MM.1S (cell line): ENCODE results near the gene SLPI.

Experiments used
- EZH2 ChIP-seq: fragments of 300-600 bp; sonication (generic); optimal IDR thresholded peaks from 2 replicates; pipeline ENCODE3; 2017; ENCODE audit warnings: low read depth, mild to moderate bottlenecking, antibody characterized with exemption, low read length, mixed read lengths
- TF ChIP-seq, protein P1 (sequence below): fragments of 300-600 bp; sonication (generic); IDR thresholded peaks from 2 replicates; pipeline ENCODE4 v1.5.1; 2016; ENCODE audit warnings: antibody characterized with exemption, low read length, mixed read lengths

DNA sequence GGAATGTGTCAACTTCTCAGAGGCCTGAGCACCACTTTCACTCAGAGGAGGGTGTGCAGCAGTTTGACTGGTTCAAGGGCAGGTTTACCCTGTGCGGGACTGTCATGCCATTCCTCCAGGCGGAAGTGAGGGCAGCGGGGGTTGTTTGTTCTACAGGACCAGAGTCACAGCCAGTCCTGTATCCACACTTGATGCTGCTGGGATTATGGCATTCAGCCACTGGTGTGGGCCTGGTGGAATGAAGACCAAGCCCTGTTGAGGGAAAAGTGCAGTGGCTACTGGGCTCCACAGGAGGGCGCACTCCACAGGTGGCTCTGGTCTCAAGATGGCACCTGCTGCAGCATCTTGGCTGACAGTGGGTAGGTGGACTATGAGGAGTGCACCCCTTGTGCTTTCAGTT lies 18.4 kb downstream of the SLPI start:
- TF ChIP-seq, protein P1, sequence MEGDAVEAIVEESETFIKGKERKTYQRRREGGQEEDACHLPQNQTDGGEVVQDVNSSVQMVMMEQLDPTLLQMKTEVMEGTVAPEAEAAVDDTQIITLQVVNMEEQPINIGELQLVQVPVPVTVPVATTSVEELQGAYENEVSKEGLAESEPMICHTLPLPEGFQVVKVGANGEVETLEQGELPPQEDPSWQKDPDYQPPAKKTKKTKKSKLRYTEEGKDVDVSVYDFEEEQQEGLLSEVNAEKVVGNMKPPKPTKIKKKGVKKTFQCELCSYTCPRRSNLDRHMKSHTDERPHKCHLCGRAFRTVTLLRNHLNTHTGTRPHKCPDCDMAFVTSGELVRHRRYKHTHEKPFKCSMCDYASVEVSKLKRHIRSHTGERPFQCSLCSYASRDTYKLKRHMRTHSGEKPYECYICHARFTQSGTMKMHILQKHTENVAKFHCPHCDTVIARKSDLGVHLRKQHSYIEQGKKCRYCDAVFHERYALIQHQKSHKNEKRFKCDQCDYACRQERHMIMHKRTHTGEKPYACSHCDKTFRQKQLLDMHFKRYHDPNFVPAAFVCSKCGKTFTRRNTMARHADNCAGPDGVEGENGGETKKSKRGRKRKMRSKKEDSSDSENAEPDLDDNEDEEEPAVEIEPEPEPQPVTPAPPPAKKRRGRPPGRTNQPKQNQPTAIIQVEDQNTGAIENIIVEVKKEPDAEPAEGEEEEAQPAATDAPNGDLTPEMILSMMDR = peak; percentile 40
- no peak for TF ChIP-seq EZH2
